GM13976 (cell line): Measurements from ENCODE around the gene ANTXR2.

Source experiments
- DNase-seq: peaks from one replicate; pipeline ENCODE4 v3.0.0; 2012; ENCODE audit warnings: low spot score
- CTCF ChIP-seq: IDR thresholded peaks from 2 replicates; pipeline ENCODE4 v1.5.1; 2012; ENCODE audit warnings: borderline replicate concordance, mild to moderate bottlenecking; ENCODE audit not compliant: insufficient read depth; ENCODE audit errors: extremely low read depth, missing control alignments, control extremely low read depth
- in situ Hi-C: fragments of 300-500 bp; cut with MboI; formaldehyde crosslinking; loops from one replicate; pipeline ENCODE4 v1.12.0; 2022; ENCODE audit warnings: low sequenced_read_pairs, mixed read lengths, inconsistent platforms; ENCODE audit not compliant: unreplicated experiment

Gene ANTXR2

GRCh38 chr4:79987401-79987800 lies 85.6 kb downstream of the ANTXR2 start:
- in situ Hi-C loops = no loop called here
- DNase-seq = no peak
- no peak for TF ChIP-seq CTCF

GRCh38 chr4:79983431-79983830 lies 89.6 kb downstream of the ANTXR2 start:
- TF ChIP-seq CTCF = no peak
- in situ Hi-C loops = no loop called here
- DNase-seq = no peak

GRCh38 chr4:79982601-79983322 lies 90.3 kb downstream of the ANTXR2 start:
- no peak for DNase-seq
- TF ChIP-seq CTCF = no peak
- in situ Hi-C loops = no loop called here

- TF ChIP-seq CTCF = no peak
Observed at GRCh38 chr4:79980448-79980847, 92.6 kb downstream of the ANTXR2 start.

GRCh38 chr4:79979785-79980437 lies 93.1 kb downstream of the ANTXR2 start:
- in situ Hi-C loops = no loop called here
- no peak for DNase-seq
- no peak for TF ChIP-seq CTCF

More at GRCh38 chr4:79980448-79980847, 92.6 kb downstream of the ANTXR2 start:
- DNase-seq = no peak
- in situ Hi-C loops = no loop called here

- no peak for TF ChIP-seq CTCF
- DNase-seq = no peak
- in situ Hi-C loops = no loop called here
Observed at GRCh38 chr4:79977131-79977840, 95.7 kb downstream of the ANTXR2 start.
